K562 (cell line): ENCODE results near the gene NDUFS3. TPM values are rescaled to one million over a fixed set of nuclear protein-coding genes. Genes with fewer than 3 reads are reported as not detected.
A peak's percentile ranks its signal among the peaks of the same experiment; 100 is the strongest.

Experiments
- BHLHE40 ChIP-seq: IDR thresholded peaks from 2 replicates; pipeline ENCODE4 v1.6.1; 2011; ENCODE audit warnings: low read length, improper control_type of control experiment
- ETS2 ChIP-seq: IDR thresholded peaks from 2 replicates; pipeline ENCODE4 v1.6.1; 2016; ENCODE audit warnings: borderline replicate concordance, missing genetic modification characterization, mild to moderate bottlenecking, moderate library complexity, missing compliant biosample characterization; ENCODE audit not compliant: poor library complexity, severe bottlenecking
- HOXB6 ChIP-seq: fragments of 250-450 bp; sonication (Bioruptor Pico); IDR thresholded peaks from 2 replicates; pipeline ENCODE4 v1.5.1; 2022; ENCODE audit warnings: mild to moderate bottlenecking, borderline replicate concordance
- IRF1 ChIP-seq: sonication (generic); formaldehyde crosslinking; IDR thresholded peaks from 2 replicates; pipeline ENCODE4 v1.8.0; 2022; ENCODE audit warnings: missing genetic modification reagents, mild to moderate bottlenecking, borderline replicate concordance
- KLF13 ChIP-seq: fragments of 450-650 bp; IDR thresholded peaks from 2 replicates; pipeline ENCODE4 v1.6.1; 2016; ENCODE audit warnings: missing genetic modification characterization, low read depth, mild to moderate bottlenecking, missing compliant biosample characterization, moderate library complexity, borderline replicate concordance
- PHF21A ChIP-seq: fragments of 450-650 bp; IDR thresholded peaks from 2 replicates; pipeline ENCODE4 v1.6.1; 2017; ENCODE audit warnings: low read depth, borderline replicate concordance
- PML ChIP-seq: IDR thresholded peaks from 2 replicates; pipeline ENCODE4 v1.6.1; 2012; ENCODE audit warnings: low read length, inconsistent platforms
- PPARD ChIP-seq: fragments of 250-450 bp; sonication (Bioruptor Pico); IDR thresholded peaks from 2 replicates; pipeline ENCODE4 v1.8.0; 2022; ENCODE audit warnings: inconsistent platforms, mild to moderate bottlenecking, moderate library complexity
- PRPF4 ChIP-seq: fragments of 200-400 bp; formaldehyde crosslinking; IDR thresholded peaks from one replicate; pipeline ENCODE4 v1.6.1; 2017; ENCODE audit warnings: low read length, low read depth, mild to moderate bottlenecking; ENCODE audit not compliant: insufficient read depth, poor library complexity, severe bottlenecking
- RREB1 ChIP-seq: fragments of 250-450 bp; sonication (Bioruptor Pico); IDR thresholded peaks from 2 replicates; pipeline ENCODE4 v1.4.0; 2020
- SIN3A ChIP-seq, 2 experiments: fragments of 150-350 bp in 1 of 2; IDR thresholded peaks; 2 replicates each; pipeline ENCODE4 v1.6.1; 2011 to 2016; ENCODE audit warnings: borderline replicate concordance in 2 of 2, low read depth in 2 of 2, low read length in 2 of 2, mild to moderate bottlenecking in 2 of 2, moderate library complexity in 2 of 2; ENCODE audit not compliant: control insufficient read depth in 1 of 2
- SRF ChIP-seq, 2 experiments: fragments of 250-450, 450-650 bp in 1 of 2; sonication (Bioruptor Pico) in 1 of 2; sonication (generic) in 1 of 2; formaldehyde crosslinking; IDR thresholded peaks; 2 replicates each; pipeline versions ENCODE4 v1.5.0 to v1.5.1; 2020 to 2022; ENCODE audit warnings: mild to moderate bottlenecking in 1 of 2, missing genetic modification reagents in 1 of 2
- U2AF2 ChIP-seq: fragments of 200-400 bp; formaldehyde crosslinking; optimal IDR thresholded peaks from 2 replicates; pipeline ENCODE3; 2017; ENCODE audit warnings: low read depth, mild to moderate bottlenecking, low read length
- ZNF408 ChIP-seq: fragments of 250-450 bp; sonication (Bioruptor Pico); IDR thresholded peaks from 2 replicates; pipeline ENCODE4 v1.4.0; 2020; ENCODE audit warnings: low read depth, mild to moderate bottlenecking, moderate library complexity
- ZNF592 ChIP-seq: fragments of 450-650 bp; IDR thresholded peaks from 2 replicates; pipeline ENCODE4 v1.6.1; 2017; ENCODE audit warnings: antibody characterized with exemption, mild to moderate bottlenecking
- polyA plus RNA-seq, 8 experiments: library from polyadenylated mRNA; depleted of rRNA in 4 of 8; stranded (reverse) in 5 of 8; unstranded in 3 of 8; fragments of >200 nt; fragmentation: Nextera tagmentation in 2 of 8; fragmentation: Illumina TruSeq in 1 of 8; extraction: Ambion mirVana in 2 of 8; extraction: Trizol in 1 of 8; gene quantifications; 2 replicates each; pipeline versions ENCODE4 v1.2.1 to v1.2.3, GENCODE V29; 2011 to 2014; ENCODE audit warnings: inconsistent platforms in 1 of 8, missing spikeins in 1 of 8
- total RNA-seq, 7 experiments: library from RNA; depleted of rRNA in 6 of 7; stranded (reverse); fragments of >200 nt in 6 of 7; fragmentation: Illumina TruSeq in 2 of 7; extraction: Trizol in 2 of 7; gene quantifications; 2 replicates each; pipeline versions ENCODE4 v1.2.1 to v1.2.3, GENCODE V29; 2011 to 2021; ENCODE audit warnings: low replicate concordance in 1 of 7

The NDUFS3 gene
- total and polyA plus RNA-seq, 9 of the 15 experiments (the other 6 are each of a cell fraction or from before 2014, with no cell fraction given), result 38.7 to 341 (median 194) TPM

- 0 out of 2 replicates have a peak, but pooled peaks have one; percentile 25 for TF ChIP-seq ZNF592
- no peak for TF ChIP-seq BHLHE40
- no peak for TF ChIP-seq PHF21A
- 0 out of 2 replicates have a peak, but pooled peaks have one; percentile 39 for TF ChIP-seq PML
- TF ChIP-seq PRPF4, result no peak
- TF ChIP-seq SRF (CRISPR knock-in tag; IDR thresholded peaks at IDR 0.05), result no peak
- TF ChIP-seq ZNF408, result no peak
- no peak for TF ChIP-seq IRF1 (CRISPR knock-in tag)
- TF ChIP-seq RREB1 (CRISPR knock-in tag), result no peak
- TF ChIP-seq ETS2, result no peak
- TF ChIP-seq SIN3A (IDR thresholded peaks at IDR 0.05; ENCODE audit: borderline replicate concordance in 2 of 2, control insufficient read depth in 1 of 2, low read depth in 2 of 2, low read length in 2 of 2), result peak in 1 of 2 experiments; percentile 84; a peak in 1 of 4 replicates
- no peak for TF ChIP-seq KLF13 (tag)
- no peak for TF ChIP-seq PPARD (CRISPR knock-in tag)
- TF ChIP-seq HOXB6 (CRISPR knock-in tag), result no peak
- TF ChIP-seq U2AF2, result no peak
These were observed 27.8 kb upstream of the NDUFS3 start (continued) for GRCh38 chr11:47551086-47551485.
